MM.1S (cell line): ENCODE data around the gene DUSP8.

Source experiments
- CTCF ChIP-seq: fragments of 300-600 bp; sonication (generic); IDR thresholded peaks from 2 replicates; pipeline ENCODE4 v1.5.1; 2016; ENCODE audit warnings: antibody characterized with exemption, low read length, mixed read lengths
- EZH2 ChIP-seq: fragments of 300-600 bp; sonication (generic); optimal IDR thresholded peaks from 2 replicates; pipeline ENCODE3; 2017; ENCODE audit warnings: low read depth, mild to moderate bottlenecking, antibody characterized with exemption, low read length, mixed read lengths

GRCh38 chr11:1567052-1567720 is 4.9 kb downstream of the DUSP8 start:
- TF ChIP-seq CTCF (no peak), EZH2 (no peak)
